ENCODE measurements around the gene PRDM1. TPM values are rescaled to one million over a fixed set of nuclear protein-coding genes. Genes with fewer than 3 reads are reported as not detected.

The PRDM1 gene
- total RNA-seq (10 to 100 TPM; 35.7 to 63.7 (median 45.4) TPM), polyA plus RNA-seq (1 to 10 TPM; 2.2 to 3.7 (median 2.5) TPM)
- long read RNA-seq, donor 1 = 0 reads
- long read RNA-seq, donor 2, full-length matches to known transcripts = 2 of 2 reads
- long read RNA-seq, donor 2, partial matches to known transcripts = 0 of 2 reads
- long read RNA-seq, donor 2, other reads (novel, unspliced or antisense) = 0 of 2 reads

DNA sequence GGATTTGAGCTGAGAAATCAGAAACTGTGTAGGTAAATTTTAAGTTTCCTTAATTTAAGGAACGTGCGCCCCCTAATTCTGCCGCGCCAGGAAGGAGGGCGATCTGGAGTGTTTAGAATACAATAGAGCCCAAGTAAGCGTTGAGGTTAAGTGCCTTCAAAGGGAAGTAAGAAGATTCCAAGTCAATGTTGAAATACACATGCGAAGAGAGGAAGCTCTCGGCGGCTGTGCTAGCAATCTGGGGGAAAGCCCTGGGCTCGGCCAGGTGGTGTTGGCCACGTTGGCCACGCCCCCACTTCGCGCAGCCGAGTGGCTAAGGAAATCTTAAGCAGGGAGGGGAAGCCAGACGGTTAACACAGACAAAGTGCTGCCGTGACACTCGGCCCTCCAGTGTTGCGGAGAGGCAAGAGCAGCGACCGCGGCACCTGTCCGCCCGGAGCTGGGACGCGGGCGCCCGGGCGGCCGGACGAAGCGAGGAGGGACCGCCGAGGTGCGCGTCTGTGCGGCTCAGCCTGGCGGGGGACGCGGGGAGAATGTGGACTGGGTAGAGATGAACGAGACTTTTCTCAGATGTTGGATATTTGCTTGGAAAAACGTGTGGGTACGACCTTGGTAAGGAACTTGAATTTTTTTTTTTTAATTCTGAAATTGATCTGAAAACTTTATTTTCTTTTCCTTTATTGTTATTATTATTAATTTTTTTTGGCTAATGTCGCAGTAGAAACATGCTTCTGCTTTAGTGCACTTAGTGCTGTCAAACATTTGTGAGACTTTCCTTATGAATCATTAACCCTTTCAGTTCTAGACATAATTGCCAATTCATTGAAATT is at the start of gene PRDM1:
PRDM1 (plus strand) TSS at position 353 of the 830 bp plus-strand sequence; CDS start at position 571, 218 bp downstream.
- Histone ChIP-seq H3K27ac (peak within 1 kb of the TSS; percentile 55 to 90 (median 80)), H3K4me1 (peaks cover 22 to 81% (median 69%) of the 10 kb centered on the region in 6 donors), H3K4me3 (peak within 1 kb of the TSS; percentile 34 to 74 (median 46)), H3K36me3 (peaks cover 0 to 9% (median 0%) of the 10 kb centered on the region in 6 donors), H3K27me3 (replicated peaks in 1 of 7) (peaks cover 0 to 31% (median 0%) of the 10 kb centered on the region in 7 donors), H3K9me3 (no peaks in the 10 kb centered on the region)
- WGBS, 5 donors = 0 to 1% (median 1%) methylated on average over 41 to 44 of the region's 44 CpGs
- intact Hi-C loops (cut with DNase I; ENCODE audit: low total_unique reads) = loop anchor here (10.0 kb wide), 1 partner anchor 91 kb away; no protein-coding TSS in a partner anchor
- peak; percentile 98 for DNase-seq
- peak; percentile 50 to 76 (median 54) for TF ChIP-seq POLR2A (IDR thresholded peaks at IDR 0.05)
- TF ChIP-seq, protein P1, sequence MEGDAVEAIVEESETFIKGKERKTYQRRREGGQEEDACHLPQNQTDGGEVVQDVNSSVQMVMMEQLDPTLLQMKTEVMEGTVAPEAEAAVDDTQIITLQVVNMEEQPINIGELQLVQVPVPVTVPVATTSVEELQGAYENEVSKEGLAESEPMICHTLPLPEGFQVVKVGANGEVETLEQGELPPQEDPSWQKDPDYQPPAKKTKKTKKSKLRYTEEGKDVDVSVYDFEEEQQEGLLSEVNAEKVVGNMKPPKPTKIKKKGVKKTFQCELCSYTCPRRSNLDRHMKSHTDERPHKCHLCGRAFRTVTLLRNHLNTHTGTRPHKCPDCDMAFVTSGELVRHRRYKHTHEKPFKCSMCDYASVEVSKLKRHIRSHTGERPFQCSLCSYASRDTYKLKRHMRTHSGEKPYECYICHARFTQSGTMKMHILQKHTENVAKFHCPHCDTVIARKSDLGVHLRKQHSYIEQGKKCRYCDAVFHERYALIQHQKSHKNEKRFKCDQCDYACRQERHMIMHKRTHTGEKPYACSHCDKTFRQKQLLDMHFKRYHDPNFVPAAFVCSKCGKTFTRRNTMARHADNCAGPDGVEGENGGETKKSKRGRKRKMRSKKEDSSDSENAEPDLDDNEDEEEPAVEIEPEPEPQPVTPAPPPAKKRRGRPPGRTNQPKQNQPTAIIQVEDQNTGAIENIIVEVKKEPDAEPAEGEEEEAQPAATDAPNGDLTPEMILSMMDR (IDR thresholded peaks at IDR 0.05 in 8 of 11, conservative IDR thresholded peaks at IDR 0.05 in 3 of 11) = peak in 6 of 11 experiments; percentile 30 to 56 (median 36)
- TF ChIP-seq POLR2AphosphoS5 (IDR thresholded peaks at IDR 0.05) = peak; percentile 94 to 96 (median 96)

DNA sequence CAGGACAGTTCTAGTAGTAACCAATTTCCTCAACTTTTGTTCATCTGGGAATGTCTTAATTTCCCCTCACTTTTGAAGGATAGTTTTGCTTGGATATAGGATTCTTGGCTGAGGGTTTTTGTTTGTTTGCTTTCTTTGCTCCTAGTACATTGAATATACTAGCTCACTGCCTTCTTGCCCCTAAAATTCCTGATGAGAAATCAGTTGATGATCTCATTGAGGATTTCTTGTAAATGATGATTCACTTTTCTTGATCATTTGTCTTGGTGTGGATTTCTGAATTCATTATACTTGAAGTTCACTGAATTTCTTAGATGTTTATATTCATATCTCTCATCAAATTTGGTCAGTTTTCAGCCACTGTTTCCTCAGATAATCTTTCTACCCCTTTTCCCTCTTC is 49.1 kb upstream of the PRDM1 start:
- H3K27me3 ChIP-seq (replicated peaks in 1 of 7) = no peaks in the 10 kb centered on the region
- H3K36me3 ChIP-seq = no peaks in the 10 kb centered on the region
- peaks cover 0 to 34% (median 15%) of the 10 kb centered on the region in 8 donors for H3K9me3 ChIP-seq
- TF ChIP-seq, protein P1 (IDR thresholded peaks at IDR 0.05 in 8 of 11, conservative IDR thresholded peaks at IDR 0.05 in 3 of 11) = no peak
- TF ChIP-seq POLR2AphosphoS5 (IDR thresholded peaks at IDR 0.05) (no peak), POLR2A (IDR thresholded peaks at IDR 0.05) (no peak)
- no peaks in the 10 kb centered on the region for H3K4me1 ChIP-seq
- no peak overlapping the region for H3K4me3 ChIP-seq
- DNase-seq = no peak
- intact Hi-C loops (cut with DNase I; ENCODE audit: low total_unique reads) = no loop called here
- no peak overlapping the region for H3K27ac ChIP-seq

DNA sequence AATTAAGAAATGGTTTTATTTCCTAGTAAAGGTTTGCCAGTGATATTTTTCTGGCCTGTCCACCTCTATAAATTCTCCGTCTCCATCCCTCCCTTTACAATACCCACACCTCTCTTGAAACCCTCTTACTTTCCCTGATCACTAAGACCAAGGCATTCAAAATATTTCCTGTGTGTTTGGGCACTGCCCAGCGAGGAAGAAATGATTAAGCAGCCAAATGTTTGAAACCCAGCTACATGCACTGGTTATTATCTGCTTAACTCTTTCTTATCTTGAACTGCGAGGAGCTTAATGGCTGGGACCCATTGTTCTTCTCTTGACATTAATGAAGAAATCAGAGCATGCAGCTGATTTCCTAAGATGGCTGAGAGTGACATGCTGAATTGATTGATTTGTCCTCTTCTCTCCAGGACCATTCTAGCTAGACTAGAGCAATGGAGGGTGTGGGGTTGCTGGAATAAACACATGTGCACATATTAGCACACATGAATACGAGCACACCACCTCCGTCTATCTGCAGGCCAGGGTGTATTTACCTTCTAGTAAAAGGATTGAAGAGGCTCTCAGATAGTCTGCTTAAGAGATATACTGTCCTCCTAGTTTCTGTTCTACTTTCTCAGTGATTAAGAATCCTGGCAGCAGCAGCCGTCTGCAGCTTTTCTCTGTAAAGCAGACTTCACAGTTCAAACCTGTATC is 46.1 kb upstream of the PRDM1 start:
- no peaks in the 10 kb centered on the region for H3K27me3 ChIP-seq (replicated peaks in 1 of 7)
- H3K9me3 ChIP-seq = peaks cover 0 to 34% (median 15%) of the 10 kb centered on the region in 8 donors
- H3K4me3 ChIP-seq = no peak overlapping the region
- no peaks in the 10 kb centered on the region for H3K4me1 ChIP-seq
- TF ChIP-seq POLR2AphosphoS5 (IDR thresholded peaks at IDR 0.05) = no peak
- TF ChIP-seq, protein P1 (IDR thresholded peaks at IDR 0.05 in 8 of 11, conservative IDR thresholded peaks at IDR 0.05 in 3 of 11) = no peak
- TF ChIP-seq POLR2A (IDR thresholded peaks at IDR 0.05) = no peak
- H3K36me3 ChIP-seq = no peaks in the 10 kb centered on the region
- DNase-seq = no peak
- 58 to 82% (median 73%) methylated on average over 6 of the region's 6 CpGs for WGBS, 5 donors
- intact Hi-C loops (cut with DNase I; ENCODE audit: low total_unique reads) = no loop called here
- no peak overlapping the region for H3K27ac ChIP-seq
